HepG2 (cell line): ENCODE results near the gene SPRYD4. TPM values are rescaled to one million over a fixed set of nuclear protein-coding genes. Genes with fewer than 3 reads are reported as not detected.
A peak's percentile ranks its signal among the peaks of the same experiment; 100 is the strongest.

ENCODE experiments used
- ASH2L ChIP-seq: fragments of 300-600, 200-600 bp; sonication (generic); IDR thresholded peaks from 2 replicates; pipeline ENCODE4 v1.7.0; 2017; ENCODE audit warnings: low read depth, mild to moderate bottlenecking, moderate library complexity, mixed read lengths, low read length; ENCODE audit not compliant: insufficient read length
- ATF7-NPFF ChIP-seq: sonication (generic); formaldehyde crosslinking; IDR thresholded peaks from 2 replicates; pipeline ENCODE4 v1.8.1; 2023; ENCODE audit warnings: mild to moderate bottlenecking, low read depth, missing genetic modification reagents, moderate library complexity
- ATM ChIP-seq: fragments of 450-650 bp; IDR thresholded peaks from 2 replicates; pipeline ENCODE4 v1.7.1; 2017; ENCODE audit warnings: mild to moderate bottlenecking, borderline replicate concordance
- GATA4 ChIP-seq: sonication (generic); IDR thresholded peaks from 2 replicates; pipeline ENCODE4 v1.6.1; 2016; ENCODE audit warnings: antibody characterized with exemption, low read depth, borderline replicate concordance
- GFI1 ChIP-seq: sonication (generic); formaldehyde crosslinking; IDR thresholded peaks from 2 replicates; pipeline ENCODE4 v1.5.0; 2020; ENCODE audit warnings: missing genetic modification reagents, mild to moderate bottlenecking, borderline replicate concordance
- HNRNPUL1 ChIP-seq: fragments of 200-400 bp; formaldehyde crosslinking; IDR thresholded peaks from 2 replicates; pipeline ENCODE4 v1.6.1; 2017; ENCODE audit warnings: low read depth, mild to moderate bottlenecking, low read length, moderate library complexity
- KAT2B ChIP-seq: fragments of 150-350 bp; IDR thresholded peaks from 2 replicates; pipeline ENCODE4 v1.6.1; 2014; ENCODE audit warnings: low read depth, low read length, borderline replicate concordance
- MAX ChIP-seq: IDR thresholded peaks from 2 replicates; pipeline ENCODE4 v1.6.1; 2012; ENCODE audit warnings: inconsistent platforms
- MYPOP ChIP-seq: sonication (generic); formaldehyde crosslinking; IDR thresholded peaks from 2 replicates; pipeline ENCODE4 v1.8.1; 2023; ENCODE audit warnings: mild to moderate bottlenecking, moderate library complexity, missing genetic modification reagents
- NFIC ChIP-seq: IDR thresholded peaks from 2 replicates; pipeline ENCODE4 v1.6.1; 2012; ENCODE audit warnings: mild to moderate bottlenecking, low read length, inconsistent platforms
- NPAS2 ChIP-seq: sonication (generic); formaldehyde crosslinking; IDR thresholded peaks from 2 replicates; pipeline ENCODE4 v1.8.0; 2022; ENCODE audit warnings: mild to moderate bottlenecking, missing genetic modification reagents, borderline replicate concordance
- RBFOX2 ChIP-seq: fragments of 200-400 bp; formaldehyde crosslinking; IDR thresholded peaks from 2 replicates; pipeline ENCODE4 v1.6.1; 2017; ENCODE audit warnings: low read depth, mild to moderate bottlenecking, low read length
- RCOR2 ChIP-seq: IDR thresholded peaks from 2 replicates; pipeline ENCODE4 v1.6.1; 2016; ENCODE audit warnings: missing biosample characterization, missing genetic modification reagents
- SP140L ChIP-seq: sonication (generic); formaldehyde crosslinking; IDR thresholded peaks from 2 replicates; pipeline ENCODE4 v1.4.0; 2020; ENCODE audit warnings: missing genetic modification reagents, borderline replicate concordance
- STAT5B ChIP-seq: sonication (generic); formaldehyde crosslinking; IDR thresholded peaks from 2 replicates; pipeline ENCODE4 v1.4.0; 2020; ENCODE audit warnings: missing genetic modification reagents
- TCF12 ChIP-seq, 2 experiments: fragments of 450-650 bp in 1 of 2; sonication (generic) in 1 of 2; formaldehyde crosslinking in 1 of 2; IDR thresholded peaks; 2 replicates each; pipeline versions ENCODE4 v1.6.1 to v1.8.0; 2017 to 2022; ENCODE audit warnings: antibody characterized with exemption in 1 of 2, mild to moderate bottlenecking in 1 of 2, missing genetic modification reagents in 1 of 2, moderate library complexity in 1 of 2
- ZBTB43 ChIP-seq: sonication (generic); formaldehyde crosslinking; conservative IDR thresholded peaks from 2 replicates; pipeline ENCODE4 v1.4.0; 2020; ENCODE audit warnings: missing genetic modification reagents
- ZFP1 ChIP-seq: IDR thresholded peaks from 2 replicates; pipeline ENCODE4 v1.6.1; 2016
- ZIK1 ChIP-seq: sonication (generic); formaldehyde crosslinking; IDR thresholded peaks from 2 replicates; pipeline ENCODE4 v1.5.0; 2020; ENCODE audit warnings: mild to moderate bottlenecking, low read depth, missing genetic modification reagents, borderline replicate concordance
- ZNF430 ChIP-seq: sonication (generic); formaldehyde crosslinking; IDR thresholded peaks from 2 replicates; pipeline ENCODE4 v1.9.0; 2021; ENCODE audit warnings: mild to moderate bottlenecking, missing genetic modification reagents
- ZNF446 ChIP-seq: sonication (generic); formaldehyde crosslinking; IDR thresholded peaks from 2 replicates; pipeline ENCODE4 v1.5.0; 2020; ENCODE audit warnings: mild to moderate bottlenecking, missing genetic modification reagents
- ZNF724P ChIP-seq: sonication (generic); formaldehyde crosslinking; IDR thresholded peaks from 2 replicates; pipeline ENCODE4 v1.8.0; 2022; ENCODE audit warnings: missing genetic modification reagents, borderline replicate concordance
- ZNF747 ChIP-seq: sonication (generic); formaldehyde crosslinking; IDR thresholded peaks from 2 replicates; pipeline ENCODE4 v1.8.1; 2023; ENCODE audit warnings: missing genetic modification reagents, mild to moderate bottlenecking, borderline replicate concordance
- polyA plus RNA-seq, 8 experiments: library from polyadenylated mRNA; depleted of rRNA in 3 of 8; stranded (reverse) in 7 of 8; unstranded in 1 of 8; fragments of >200 nt; fragmentation: Illumina TruSeq in 4 of 8; extraction: Trizol in 4 of 8; gene quantifications; 2 replicates each; pipeline versions ENCODE4 v1.2.1 to v1.2.3, GENCODE V29; 2011 to 2016; ENCODE audit warnings: low read depth in 4 of 8, missing spikeins in 1 of 8, mixed read lengths in 1 of 8; ENCODE audit not compliant: insufficient read depth in 1 of 8
- total RNA-seq, 5 experiments: library from RNA; depleted of rRNA; stranded (reverse); fragments of >200 nt; fragmentation: Illumina TruSeq; extraction: Trizol; gene quantifications; 2 replicates each; pipeline ENCODE4 v1.2.3, GENCODE V29; 2016; ENCODE audit warnings: low read depth in 1 of 5
- TF ChIP-seq, protein P1 (sequence below): sonication (generic); formaldehyde crosslinking; IDR thresholded peaks from 2 replicates; pipeline ENCODE4 v1.4.0; 2020; ENCODE audit warnings: missing genetic modification reagents, borderline replicate concordance

Gene SPRYD4
- total and polyA plus RNA-seq, 2 of the 13 experiments (the other 11 are each of a cell fraction or from before 2014, with no cell fraction given), result 3.9 to 4.5 TPM

DNA sequence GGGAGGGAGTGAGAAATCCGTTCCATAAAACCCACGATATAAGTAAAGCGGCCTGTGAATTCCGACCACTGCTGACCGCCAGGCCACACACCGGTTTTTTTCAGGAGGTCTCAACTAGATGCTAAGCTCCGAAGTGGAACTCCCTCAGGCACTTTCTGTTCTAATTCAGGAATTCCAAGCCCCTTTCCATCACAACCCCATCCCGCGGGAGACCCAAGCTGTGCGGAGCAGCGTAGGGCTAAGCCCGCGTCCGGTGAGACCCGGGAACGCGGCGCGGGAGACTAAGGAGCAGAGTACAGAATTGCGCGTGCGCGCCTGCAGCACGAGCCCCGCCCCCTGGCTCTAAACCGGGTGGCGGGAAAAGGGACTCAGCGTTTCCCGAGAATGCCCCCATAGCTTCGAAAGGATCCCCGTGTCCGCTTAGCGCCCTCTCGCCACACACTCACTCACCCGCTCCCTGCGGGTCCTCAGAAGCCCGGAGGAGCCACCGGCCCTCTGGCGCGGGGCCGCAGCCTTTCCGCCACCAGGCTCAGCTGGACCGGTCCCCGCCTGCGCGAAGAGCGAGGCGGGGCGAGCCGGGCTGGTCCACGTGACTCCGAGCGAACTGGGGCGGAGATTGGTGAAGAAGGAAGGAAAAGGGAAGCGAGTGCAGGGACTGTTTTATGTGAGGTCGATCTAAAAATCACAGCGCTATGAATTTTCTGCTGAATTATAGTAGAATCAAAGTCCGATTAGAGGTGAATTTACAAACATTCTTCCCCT lies 19.3 kb upstream of the SPRYD4 start, which contains the start of gene TIMELESS (continued):
- TF ChIP-seq, protein P1, sequence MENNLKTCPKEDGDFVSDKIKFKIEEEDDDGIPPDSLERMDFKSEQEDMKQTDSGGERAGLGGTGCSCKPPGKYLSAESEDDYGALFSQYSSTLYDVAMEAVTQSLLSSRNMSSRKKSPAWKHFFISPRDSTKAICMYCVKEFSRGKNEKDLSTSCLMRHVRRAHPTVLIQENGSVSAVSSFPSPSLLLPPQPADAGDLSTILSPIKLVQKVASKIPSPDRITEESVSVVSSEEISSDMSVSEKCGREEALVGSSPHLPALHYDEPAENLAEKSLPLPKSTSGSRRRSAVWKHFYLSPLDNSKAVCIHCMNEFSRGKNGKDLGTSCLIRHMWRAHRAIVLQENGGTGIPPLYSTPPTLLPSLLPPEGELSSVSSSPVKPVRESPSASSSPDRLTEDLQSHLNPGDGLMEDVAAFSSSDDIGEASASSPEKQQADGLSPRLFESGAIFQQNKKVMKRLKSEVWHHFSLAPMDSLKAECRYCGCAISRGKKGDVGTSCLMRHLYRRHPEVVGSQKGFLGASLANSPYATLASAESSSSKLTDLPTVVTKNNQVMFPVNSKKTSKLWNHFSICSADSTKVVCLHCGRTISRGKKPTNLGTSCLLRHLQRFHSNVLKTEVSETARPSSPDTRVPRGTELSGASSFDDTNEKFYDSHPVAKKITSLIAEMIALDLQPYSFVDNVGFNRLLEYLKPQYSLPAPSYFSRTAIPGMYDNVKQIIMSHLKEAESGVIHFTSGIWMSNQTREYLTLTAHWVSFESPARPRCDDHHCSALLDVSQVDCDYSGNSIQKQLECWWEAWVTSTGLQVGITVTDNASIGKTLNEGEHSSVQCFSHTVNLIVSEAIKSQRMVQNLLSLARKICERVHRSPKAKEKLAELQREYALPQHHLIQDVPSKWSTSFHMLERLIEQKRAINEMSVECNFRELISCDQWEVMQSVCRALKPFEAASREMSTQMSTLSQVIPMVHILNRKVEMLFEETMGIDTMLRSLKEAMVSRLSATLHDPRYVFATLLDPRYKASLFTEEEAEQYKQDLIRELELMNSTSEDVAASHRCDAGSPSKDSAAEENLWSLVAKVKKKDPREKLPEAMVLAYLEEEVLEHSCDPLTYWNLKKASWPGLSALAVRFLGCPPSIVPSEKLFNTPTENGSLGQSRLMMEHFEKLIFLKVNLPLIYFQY (CRISPR knock-in tag), result no peak; the same call in 1 of the 2 replicates
- TF ChIP-seq GFI1 (CRISPR knock-in tag), result peak; percentile 80
- peak; percentile 90; the same call in 1 of the 2 replicates for TF ChIP-seq ZIK1 (CRISPR knock-in tag)
- TF ChIP-seq ZBTB43 (CRISPR knock-in tag), result peak; percentile 73
- peak; percentile 89 for TF ChIP-seq ATF7-NPFF (CRISPR knock-in tag)
- peak; percentile 81; the same call in 1 of the 2 replicates for TF ChIP-seq SP140L (CRISPR knock-in tag)
- no peak for TF ChIP-seq ATM
- TF ChIP-seq ZNF446, result peak; percentile 73; the same call in 1 of the 2 replicates
- no peak for TF ChIP-seq NFIC
- TF ChIP-seq RBFOX2, result peak; percentile 84
- TF ChIP-seq TCF12 (IDR thresholded peaks at IDR 0.05), result no peak
- peak; percentile 75 for TF ChIP-seq TCF12 (CRISPR knock-in tag; IDR thresholded peaks at IDR 0.05)
- TF ChIP-seq NPAS2 (CRISPR knock-in tag), result peak; percentile 82; the same call in 1 of the 2 replicates
- TF ChIP-seq MYPOP, result peak; percentile 91
- peak; percentile 90 for TF ChIP-seq ASH2L
- TF ChIP-seq STAT5B, result no peak
- TF ChIP-seq GATA4, result no peak; the same call in 1 of the 2 replicates
- TF ChIP-seq ZNF430 (CRISPR knock-in tag), result peak; percentile 86
- TF ChIP-seq RCOR2 (CRISPR knock-in tag), result no peak
- TF ChIP-seq MAX, result peak; percentile 91
- TF ChIP-seq ZFP1 (CRISPR knock-in tag), result no peak
- peak; percentile 68; the same call in 1 of the 2 replicates for TF ChIP-seq ZNF724P (CRISPR knock-in tag)
- TF ChIP-seq KAT2B, result no peak
- peak; percentile 82; the same call in 1 of the 2 replicates for TF ChIP-seq ZNF747 (CRISPR knock-in tag)
- no peak for TF ChIP-seq HNRNPUL1
